ENCODE data around the gene PHKB.

Gene PHKB

GRCh38 chr16:47624563-47624962 lies 163.4 kb downstream of the PHKB start:
- TF ChIP-seq, protein P1, sequence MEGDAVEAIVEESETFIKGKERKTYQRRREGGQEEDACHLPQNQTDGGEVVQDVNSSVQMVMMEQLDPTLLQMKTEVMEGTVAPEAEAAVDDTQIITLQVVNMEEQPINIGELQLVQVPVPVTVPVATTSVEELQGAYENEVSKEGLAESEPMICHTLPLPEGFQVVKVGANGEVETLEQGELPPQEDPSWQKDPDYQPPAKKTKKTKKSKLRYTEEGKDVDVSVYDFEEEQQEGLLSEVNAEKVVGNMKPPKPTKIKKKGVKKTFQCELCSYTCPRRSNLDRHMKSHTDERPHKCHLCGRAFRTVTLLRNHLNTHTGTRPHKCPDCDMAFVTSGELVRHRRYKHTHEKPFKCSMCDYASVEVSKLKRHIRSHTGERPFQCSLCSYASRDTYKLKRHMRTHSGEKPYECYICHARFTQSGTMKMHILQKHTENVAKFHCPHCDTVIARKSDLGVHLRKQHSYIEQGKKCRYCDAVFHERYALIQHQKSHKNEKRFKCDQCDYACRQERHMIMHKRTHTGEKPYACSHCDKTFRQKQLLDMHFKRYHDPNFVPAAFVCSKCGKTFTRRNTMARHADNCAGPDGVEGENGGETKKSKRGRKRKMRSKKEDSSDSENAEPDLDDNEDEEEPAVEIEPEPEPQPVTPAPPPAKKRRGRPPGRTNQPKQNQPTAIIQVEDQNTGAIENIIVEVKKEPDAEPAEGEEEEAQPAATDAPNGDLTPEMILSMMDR (IDR thresholded peaks at IDR 0.05; ENCODE audit: insufficient read depth, low read length, missing control alignments): no peak
- POLR2A ChIA-PET: no interaction called here
- no peak for DNase-seq (ENCODE audit: low read depth, low spot score)
- CTCF ChIA-PET: no interaction called here
- H3K4me3 ChIP-seq (ENCODE audit: low read depth, low read length): no peak overlapping the region

DNA sequence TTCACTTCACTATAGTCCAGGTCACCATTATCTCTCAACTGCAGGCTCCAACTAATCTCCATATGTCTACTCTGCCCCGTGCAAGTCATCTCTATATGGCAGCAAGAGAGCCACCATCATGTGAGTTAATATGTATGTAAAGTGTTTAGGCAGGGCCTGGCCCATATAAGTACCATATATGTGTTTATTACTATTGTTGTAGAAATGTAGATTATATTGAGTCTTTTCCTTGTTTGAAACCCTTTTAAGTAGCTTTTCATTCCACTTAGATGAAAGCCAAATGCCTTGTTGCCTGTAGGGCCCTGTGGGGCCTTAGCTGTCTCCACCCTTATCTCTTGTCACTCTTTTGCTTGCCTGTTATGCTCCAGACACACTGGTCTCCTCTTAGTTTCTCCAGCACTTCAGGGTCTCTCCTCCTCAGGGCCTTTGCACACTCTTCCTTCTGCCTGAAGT lies 164.0 kb downstream of the PHKB start:
- ChIA-PET POLR2A (no interaction called here), CTCF (no interaction called here)
- no peak overlapping the region for H3K4me3 ChIP-seq (ENCODE audit: low read depth, low read length)
- TF ChIP-seq, protein P1 (IDR thresholded peaks at IDR 0.05; ENCODE audit: insufficient read depth, low read length, missing control alignments): no peak
- no peak for DNase-seq (ENCODE audit: low read depth, low spot score)

- TF ChIP-seq, protein P1 (IDR thresholded peaks at IDR 0.05; ENCODE audit: insufficient read depth, low read length, missing control alignments): no peak
- CTCF ChIA-PET: no interaction called here
- no peak for DNase-seq (ENCODE audit: low read depth, low spot score)
- POLR2A ChIA-PET: no interaction called here
- H3K4me3 ChIP-seq (ENCODE audit: low read depth, low read length): no peak overlapping the region
These were observed 165.1 kb downstream of the PHKB start for GRCh38 chr16:47626246-47626645.

DNA sequence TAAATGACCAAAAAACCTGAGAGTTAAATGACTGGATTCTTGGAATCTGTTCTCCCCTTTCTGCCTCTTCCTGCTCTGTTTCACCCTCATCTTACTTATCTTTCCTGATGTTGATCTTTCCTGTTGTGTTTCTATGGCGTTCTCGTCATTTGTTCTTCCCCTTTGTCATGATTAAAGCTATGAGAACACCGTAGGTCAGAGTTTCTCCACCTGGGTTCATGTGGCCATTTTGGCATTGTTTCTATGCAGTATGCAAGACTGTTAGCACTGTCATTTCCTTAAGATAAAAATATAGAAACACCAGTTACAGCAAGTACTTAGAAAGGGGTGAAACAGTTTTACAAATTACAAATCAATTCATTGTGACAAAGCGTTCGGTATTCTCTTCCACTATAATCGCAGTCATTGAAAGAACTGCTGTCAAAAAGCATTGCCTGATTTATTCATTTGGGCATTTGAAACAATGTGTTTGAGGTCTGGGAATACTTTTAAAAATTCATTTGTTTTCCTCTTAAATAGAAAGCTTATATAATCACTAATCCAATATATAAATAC lies 166.0 kb downstream of the PHKB start:
- H3K4me3 ChIP-seq (ENCODE audit: low read depth, low read length): no peak overlapping the region
- TF ChIP-seq, protein P1 (IDR thresholded peaks at IDR 0.05; ENCODE audit: insufficient read depth, low read length, missing control alignments): no peak
- ChIA-PET CTCF (no interaction called here), POLR2A (no interaction called here)
- DNase-seq (ENCODE audit: low read depth, low spot score): no peak

- TF ChIP-seq, protein P1 (IDR thresholded peaks at IDR 0.05; ENCODE audit: insufficient read depth, low read length, missing control alignments): no peak
- POLR2A ChIA-PET: no interaction called here
- no peak for DNase-seq (ENCODE audit: low read depth, low spot score)
- no peak overlapping the region for H3K4me3 ChIP-seq (ENCODE audit: low read depth, low read length)
- CTCF ChIA-PET: no interaction called here
These were observed 166.6 kb downstream of the PHKB start for GRCh38 chr16:47627721-47628120.

DNA sequence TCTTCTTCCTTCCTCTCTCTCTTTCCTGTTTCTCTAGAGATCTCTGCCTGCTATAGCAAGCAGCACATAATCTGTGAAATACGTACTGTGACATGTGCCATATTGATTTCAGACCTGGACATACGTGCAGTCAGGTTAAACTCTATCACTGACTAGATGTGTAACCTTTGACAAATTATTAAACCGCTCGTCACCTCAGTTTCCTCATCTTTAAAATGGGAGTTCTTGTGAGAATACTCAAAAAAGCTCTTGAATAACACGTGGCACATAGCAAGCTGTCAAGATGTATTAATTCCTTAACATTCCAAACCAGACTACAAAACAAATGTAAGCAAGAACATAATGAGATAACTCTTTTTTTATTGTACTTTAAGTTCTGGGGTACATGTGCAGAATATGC lies 170.0 kb downstream of the PHKB start:
- ChIA-PET CTCF (interaction anchor here (1.6 kb wide), 1 partner anchor 487 kb away, joined by 4 read pairs; the partner anchor contains the start of gene NETO2), POLR2A (no interaction called here)
- no peak for DNase-seq (ENCODE audit: low read depth, low spot score)
- TF ChIP-seq, protein P1 (IDR thresholded peaks at IDR 0.05; ENCODE audit: insufficient read depth, low read length, missing control alignments): no peak
- no peak overlapping the region for H3K4me3 ChIP-seq (ENCODE audit: low read depth, low read length)

All from AG04449 (cell line).